RPMI7951 (cell line): ENCODE data around the gene NAPSA. TPM values are rescaled to one million over a fixed set of nuclear protein-coding genes. Genes with fewer than 3 reads are reported as not detected.
"Not testable (repeated sequence)": the region's sequence is repeated elsewhere in the genome, so short reads cannot be mapped to it uniquely, and the experiment has no call there.

Experiments used
- DNase-seq: peaks from one replicate; pipeline ENCODE4 v3.0.0-alpha.2; 2012; ENCODE audit warnings: low read depth
- total RNA-seq: library from RNA; depleted of rRNA; stranded (reverse); fragments of >200 nt; shearing (Covaris generic); gene quantifications from 2 replicates; pipeline ENCODE4 v1.2.3, GENCODE V29; 2014; rRNA removed

Gene NAPSA
- under 0.01 TPM in 1 of 2 replicates, not detected in the other for total RNA-seq

GRCh38 chr19:50365434-50366306 is at the start of gene NAPSA:
NAPSA (minus strand) TSS chr19:50365639; CDS start chr19:50365621, 18 bp downstream.
- DNase-seq: no peak

DNA sequence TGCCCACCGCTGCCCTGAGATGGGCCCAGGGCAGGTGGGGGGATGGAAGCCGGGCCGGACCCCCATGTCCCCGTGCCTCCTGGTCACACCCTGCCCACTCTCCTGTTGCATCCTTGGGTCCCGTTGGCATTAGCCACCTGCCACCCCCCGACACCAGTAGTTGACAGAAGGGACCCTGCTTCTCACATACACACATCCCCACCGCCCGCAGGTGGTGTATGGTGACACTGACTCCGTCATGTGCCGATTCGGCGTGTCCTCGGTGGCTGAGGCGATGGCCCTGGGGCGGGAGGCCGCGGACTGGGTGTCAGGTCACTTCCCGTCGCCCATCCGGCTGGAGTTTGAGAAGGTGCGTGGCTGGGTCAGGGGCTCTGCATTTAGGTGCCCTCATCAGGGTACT is 48.1 kb upstream of the NAPSA start:
- no peak for DNase-seq

DNA sequence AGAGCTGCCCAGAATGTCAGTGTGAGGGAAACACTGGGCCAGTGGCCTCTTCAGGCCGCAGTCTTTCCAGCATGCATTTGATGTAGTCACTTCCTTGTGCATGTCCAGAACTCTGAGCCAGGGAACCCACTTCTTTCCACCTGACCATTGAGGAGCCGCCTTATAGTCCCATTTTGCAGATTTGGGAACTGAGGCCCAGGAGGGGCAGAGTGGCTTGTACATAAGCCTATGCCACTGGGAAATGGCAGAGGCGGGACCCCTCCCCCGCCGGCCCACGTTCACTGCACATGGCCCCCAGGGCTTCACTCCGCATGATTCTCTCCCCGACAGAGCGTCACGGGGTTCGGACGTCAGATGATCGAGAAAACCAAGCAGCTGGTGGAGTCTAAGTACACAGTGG is 47.7 kb upstream of the NAPSA start:
- no peak for DNase-seq

DNA sequence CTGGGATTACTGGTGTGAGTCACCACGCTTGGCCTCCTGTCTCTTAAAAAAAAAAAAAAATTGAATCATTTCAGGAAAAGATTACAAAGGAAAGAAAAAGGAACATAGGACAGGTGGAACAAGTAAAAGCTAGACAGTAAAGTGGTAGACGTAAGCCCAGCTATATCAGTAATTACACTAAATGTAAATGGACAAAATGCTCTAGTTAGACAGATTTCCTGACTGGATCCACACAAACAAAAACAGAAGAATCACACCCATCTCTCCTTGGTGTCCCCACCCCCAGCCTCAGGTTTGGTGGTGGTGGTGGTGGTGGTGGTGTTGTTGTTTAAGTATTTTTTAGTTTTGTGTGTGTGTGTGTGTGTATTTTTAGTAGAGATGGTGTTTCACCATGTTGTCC is 47.0 kb upstream of the NAPSA start:
- no peak for DNase-seq

DNA sequence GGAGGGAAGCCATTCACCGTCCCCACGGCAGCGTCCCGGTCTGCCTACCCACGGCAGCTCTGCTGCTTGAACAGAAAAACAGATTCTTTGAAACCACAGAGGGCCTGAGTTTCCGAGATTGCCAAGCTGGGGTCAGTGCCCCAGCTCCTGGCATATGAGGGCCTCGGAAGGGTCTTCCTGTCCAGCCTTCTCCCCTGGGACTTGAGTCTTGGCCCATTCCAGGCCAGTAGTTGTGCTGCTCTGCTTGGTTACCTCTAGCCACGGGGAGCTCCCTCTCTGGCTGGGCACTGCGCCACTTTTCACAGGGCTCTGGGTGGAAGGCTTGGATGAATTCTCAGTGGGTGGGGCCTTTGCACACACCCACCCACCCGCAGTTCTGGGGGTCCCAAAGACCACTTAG is 44.7 kb upstream of the NAPSA start:
- DNase-seq: no peak

GRCh38 chr19:50409347-50409746 is 43.9 kb upstream of the NAPSA start:
- DNase-seq: no peak

DNA sequence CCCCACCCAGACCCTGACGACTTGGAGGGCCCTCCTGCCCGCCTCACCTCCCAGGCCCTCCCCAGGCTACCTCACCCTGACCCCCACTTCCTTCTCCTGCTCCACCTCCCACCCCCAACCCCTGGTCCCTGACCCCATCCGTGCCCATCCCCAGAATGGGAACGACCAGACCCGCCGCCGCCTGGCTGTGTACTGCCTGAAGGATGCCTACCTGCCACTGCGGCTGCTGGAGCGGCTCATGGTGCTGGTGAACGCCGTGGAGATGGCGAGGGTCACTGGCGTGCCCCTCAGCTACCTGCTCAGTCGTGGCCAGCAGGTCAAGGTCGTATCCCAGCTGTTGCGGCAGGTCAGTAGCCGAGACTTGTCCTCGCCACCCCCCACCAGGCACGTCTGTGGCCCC is 41.4 kb upstream of the NAPSA start:
- DNase-seq: no peak

DNA sequence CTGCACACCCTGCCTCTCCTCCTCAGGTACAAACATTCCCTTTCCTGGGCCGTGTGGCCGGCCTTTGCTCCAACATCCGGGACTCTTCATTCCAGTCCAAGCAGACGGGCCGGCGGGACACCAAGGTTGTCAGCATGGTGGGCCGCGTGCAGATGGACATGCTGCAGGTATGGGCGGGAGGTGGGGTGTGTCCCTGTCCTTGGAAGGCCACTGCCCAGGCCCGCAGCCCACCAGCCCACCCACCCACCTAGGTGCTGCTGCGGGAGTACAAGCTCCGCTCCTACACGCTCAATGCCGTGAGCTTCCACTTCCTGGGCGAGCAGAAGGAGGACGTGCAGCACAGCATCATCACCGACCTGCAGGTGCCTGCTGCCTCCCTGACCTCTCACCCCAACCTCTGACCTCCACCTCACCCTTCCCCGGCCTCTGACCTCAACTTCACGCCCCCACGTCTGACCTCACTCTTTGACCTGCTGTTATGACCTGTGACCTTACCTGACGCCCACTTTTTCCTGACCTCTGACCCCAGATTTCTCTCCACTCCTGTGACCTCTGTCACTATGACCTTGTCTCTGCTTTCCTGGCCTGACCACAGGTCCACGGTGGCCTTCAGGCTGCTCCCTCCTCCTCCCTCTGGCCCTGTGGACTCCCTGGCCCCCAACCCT is 40.8 kb upstream of the NAPSA start:
- no peak for DNase-seq

- no peak for DNase-seq
Observed at GRCh38 chr19:50402544-50403301, 37.3 kb upstream of the NAPSA start.

GRCh38 chr19:50401605-50402450 is 36.4 kb upstream of the NAPSA start:
- DNase-seq: no peak

GRCh38 chr19:50399368-50399745 is 33.9 kb upstream of the NAPSA start:
- no peak for DNase-seq

DNA sequence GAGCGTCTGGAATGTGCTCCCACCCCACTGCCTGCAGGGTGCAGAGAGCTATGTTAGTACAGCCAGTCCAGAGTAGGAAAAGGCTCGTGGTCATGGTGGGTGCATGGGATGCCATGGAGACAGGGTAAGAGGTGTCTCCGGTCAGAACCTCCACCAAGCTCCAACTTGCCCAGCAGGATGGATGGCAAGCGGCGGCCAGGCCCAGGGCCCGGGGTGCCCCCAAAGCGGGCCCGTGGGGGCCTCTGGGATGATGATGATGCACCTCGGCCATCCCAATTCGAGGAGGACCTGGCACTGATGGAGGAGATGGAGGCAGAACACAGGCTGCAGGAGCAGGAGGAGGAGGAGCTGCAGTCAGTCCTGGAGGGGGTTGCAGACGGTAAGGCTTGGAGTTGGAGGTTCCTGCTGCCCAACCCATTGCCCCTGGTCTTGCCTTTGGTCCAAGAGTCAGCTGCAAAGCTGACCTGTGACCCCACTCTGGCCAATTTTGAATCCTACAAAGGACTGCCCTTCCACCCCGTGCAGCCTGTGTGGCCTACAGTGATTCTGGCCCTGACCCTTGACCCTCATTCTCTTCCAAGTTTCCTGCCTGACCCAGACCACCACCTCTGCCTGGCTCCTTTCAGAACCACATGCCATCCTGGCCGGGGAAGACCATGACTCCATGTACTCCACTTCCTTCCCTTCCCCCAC is 33.4 kb upstream of the NAPSA start:
- no peak for DNase-seq

GRCh38 chr19:50394017-50394416 is 28.6 kb upstream of the NAPSA start:
- no peak for DNase-seq

DNA sequence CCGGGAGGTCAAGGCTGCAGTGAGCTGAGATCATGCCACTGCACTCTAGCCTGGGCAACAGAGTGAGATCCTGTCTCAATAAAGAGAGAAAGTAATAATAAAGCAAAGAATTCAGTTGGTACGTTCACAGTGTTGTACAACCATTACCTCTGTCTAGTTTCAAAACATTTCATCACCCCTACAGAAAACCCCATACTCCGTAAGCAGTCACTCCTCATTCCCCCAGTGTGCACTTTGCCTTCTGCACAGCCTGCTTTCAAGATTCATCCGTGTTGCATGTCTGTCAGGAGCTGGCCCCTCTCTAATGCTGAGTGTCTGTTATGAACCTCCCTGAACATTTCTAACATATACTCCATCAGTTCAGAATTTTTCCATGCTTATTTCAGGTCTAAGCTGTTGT is 28.1 kb upstream of the NAPSA start:
- DNase-seq: no peak

GRCh38 chr19:50392759-50393158 is 27.3 kb upstream of the NAPSA start:
- DNase-seq: no peak

DNA sequence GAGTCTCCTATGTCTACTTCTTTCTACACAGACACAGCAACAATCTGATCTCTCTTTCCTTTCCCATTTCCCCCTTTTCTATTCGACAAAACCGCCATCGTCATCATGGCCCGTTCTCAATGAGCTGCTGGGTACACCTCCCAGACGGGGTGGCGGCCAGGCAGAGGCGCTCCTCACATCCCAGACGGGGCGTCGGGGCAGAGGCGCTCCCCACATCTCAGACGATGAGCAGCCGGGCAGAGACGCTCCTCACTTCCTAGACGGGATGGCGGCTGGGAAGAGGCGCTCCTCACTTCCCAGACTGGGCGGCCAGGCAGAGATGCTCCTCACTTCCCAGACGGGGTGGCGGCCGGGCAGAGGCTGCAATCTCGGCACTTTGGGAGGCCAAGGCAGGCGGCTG is 25.5 kb upstream of the NAPSA start:
- DNase-seq: not testable (repeated sequence)

DNA sequence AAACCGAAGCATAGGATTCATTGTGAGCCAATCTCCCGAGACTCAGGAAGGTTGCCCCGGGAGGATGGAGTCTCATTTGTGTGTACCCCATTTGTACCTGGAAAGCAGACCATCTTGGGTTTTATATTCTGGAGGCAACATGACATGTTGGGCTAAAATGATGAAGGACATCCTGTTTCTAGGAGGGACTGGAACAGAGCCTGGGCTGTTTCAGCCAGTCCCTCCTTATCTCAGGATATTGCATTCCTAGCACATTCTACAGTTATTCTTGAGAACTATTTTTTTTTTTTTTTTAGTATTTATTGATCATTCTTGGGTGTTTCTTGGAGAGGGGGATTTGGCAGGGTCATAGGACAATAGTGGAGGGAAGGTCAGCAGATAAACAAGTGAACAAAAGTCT is 24.9 kb upstream of the NAPSA start:
- DNase-seq: not testable (repeated sequence)

GRCh38 chr19:50387868-50388245 is 22.4 kb upstream of the NAPSA start:
- DNase-seq: no peak

GRCh38 chr19:50387176-50387867 is 21.9 kb upstream of the NAPSA start:
- DNase-seq: no peak
